Activated T-cell treated with anti-CD3 and anti-CD28 coated beads, Interleukin-2, amount 50 U/mL, for 48 hours (primary cell): ENCODE data around the gene KRTAP4-1.
"Not testable (repeated sequence)": the region's sequence is repeated elsewhere in the genome, so short reads cannot be mapped to it uniquely, and the experiment has no call there.

Experiments used
- DNase-seq, 2 experiments: peaks; one replicate each; pipeline ENCODE4 v3.0.0-alpha.2; 2020

Gene KRTAP4-1

GRCh38 chr17:41168121-41168520, 16.6 kb downstream of the KRTAP4-1 start, which contains the start of gene KRTAP4-3:
TSS of gene KRTAP4-3 (minus strand) at chr17:41168221. CDS start at chr17:41168172, 49 bp downstream.
- no peak for DNase-seq

- no peak for DNase-seq
These were observed 17.1 kb downstream of the KRTAP4-1 start for GRCh38 chr17:41167561-41167960.

- no peak for DNase-seq
These were observed 20.9 kb downstream of the KRTAP4-1 start for GRCh38 chr17:41163828-41164227.

- no peak for DNase-seq
These were observed 24.1 kb downstream of the KRTAP4-1 start, which contains the start of gene KRTAP4-4 for GRCh38 chr17:41160648-41161047. TSS of gene KRTAP4-4 (minus strand) at chr17:41160748. CDS start at chr17:41160691, 57 bp downstream.

GRCh38 chr17:41160190-41160589, 24.5 kb downstream of the KRTAP4-1 start:
- DNase-seq = not testable (repeated sequence)

GRCh38 chr17:41153856-41154255, 30.9 kb downstream of the KRTAP4-1 start:
- DNase-seq = no peak

GRCh38 chr17:41151525-41151924, 33.2 kb downstream of the KRTAP4-1 start:
- no peak for DNase-seq

- no peak for DNase-seq
These were observed 34.7 kb downstream of the KRTAP4-1 start for GRCh38 chr17:41150026-41150425.

GRCh38 chr17:41149652-41149985, 35.1 kb downstream of the KRTAP4-1 start, which contains the start of gene KRTAP4-5:
TSS of gene KRTAP4-5 (minus strand) at chr17:41149825. CDS start at chr17:41149767, 58 bp downstream.
- DNase-seq = no peak

GRCh38 chr17:41148971-41149651, 35.6 kb downstream of the KRTAP4-1 start:
- not testable (repeated sequence) for DNase-seq

- DNase-seq = no peak
These were observed 37.0 kb downstream of the KRTAP4-1 start for GRCh38 chr17:41147531-41148204.

- DNase-seq = no peak
These were observed 39.5 kb downstream of the KRTAP4-1 start for GRCh38 chr17:41145261-41145660.

GRCh38 chr17:41144846-41145245, 39.9 kb downstream of the KRTAP4-1 start:
- DNase-seq = no peak

- DNase-seq = no peak
These were observed 43.4 kb downstream of the KRTAP4-1 start for GRCh38 chr17:41141361-41141760.

- no peak for DNase-seq
These were observed 44.2 kb downstream of the KRTAP4-1 start, which contains the start of gene KRTAP4-6 for GRCh38 chr17:41140360-41141131. TSS of gene KRTAP4-6 (minus strand) at chr17:41140544. CDS start at chr17:41140487, 57 bp downstream.

GRCh38 chr17:41139865-41140264, 44.8 kb downstream of the KRTAP4-1 start:
- DNase-seq = not testable (repeated sequence)
